ENCODE measurements around the gene ACSBG1. TPM values are rescaled to one million over a fixed set of nuclear protein-coding genes. Genes with fewer than 3 reads are reported as not detected.

Gene ACSBG1
- total RNA-seq, 1 donor from 2014 or later = not detected

DNA sequence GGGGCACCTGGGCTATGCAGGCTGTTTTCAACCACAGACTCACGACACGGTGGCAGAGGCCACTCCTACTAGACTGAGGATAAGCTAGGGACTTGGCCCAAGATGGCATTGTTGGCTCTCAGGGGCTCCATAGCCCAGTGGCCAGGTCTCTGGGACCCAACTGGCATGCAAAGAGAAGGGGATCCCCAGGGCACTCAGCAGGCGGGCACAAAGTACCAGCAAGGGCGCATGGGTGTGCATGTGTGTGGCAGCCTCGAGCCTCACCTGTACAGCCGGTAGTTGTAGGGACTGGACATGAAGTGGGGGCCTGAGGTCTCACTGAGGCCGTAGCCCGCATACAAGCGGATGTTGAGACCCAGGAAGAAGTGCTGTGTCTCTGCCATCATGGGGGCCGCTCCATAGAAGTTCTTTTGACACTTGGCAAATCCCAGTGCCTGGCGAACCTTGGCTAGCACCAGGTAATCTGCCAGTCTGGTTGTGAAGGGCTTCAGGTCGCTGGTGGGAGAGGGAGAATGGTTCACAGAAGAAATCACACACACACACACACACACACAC lies 55.0 kb downstream of the ACSBG1 start:
- H3K4me3 ChIP-seq (ENCODE audit: low read depth, low read length) = no peak overlapping the region
- H3K36me3 ChIP-seq (ENCODE audit: control insufficient read depth, insufficient read depth, low read length) = no peaks in the 10 kb centered on the region
- TF ChIP-seq, protein P1, sequence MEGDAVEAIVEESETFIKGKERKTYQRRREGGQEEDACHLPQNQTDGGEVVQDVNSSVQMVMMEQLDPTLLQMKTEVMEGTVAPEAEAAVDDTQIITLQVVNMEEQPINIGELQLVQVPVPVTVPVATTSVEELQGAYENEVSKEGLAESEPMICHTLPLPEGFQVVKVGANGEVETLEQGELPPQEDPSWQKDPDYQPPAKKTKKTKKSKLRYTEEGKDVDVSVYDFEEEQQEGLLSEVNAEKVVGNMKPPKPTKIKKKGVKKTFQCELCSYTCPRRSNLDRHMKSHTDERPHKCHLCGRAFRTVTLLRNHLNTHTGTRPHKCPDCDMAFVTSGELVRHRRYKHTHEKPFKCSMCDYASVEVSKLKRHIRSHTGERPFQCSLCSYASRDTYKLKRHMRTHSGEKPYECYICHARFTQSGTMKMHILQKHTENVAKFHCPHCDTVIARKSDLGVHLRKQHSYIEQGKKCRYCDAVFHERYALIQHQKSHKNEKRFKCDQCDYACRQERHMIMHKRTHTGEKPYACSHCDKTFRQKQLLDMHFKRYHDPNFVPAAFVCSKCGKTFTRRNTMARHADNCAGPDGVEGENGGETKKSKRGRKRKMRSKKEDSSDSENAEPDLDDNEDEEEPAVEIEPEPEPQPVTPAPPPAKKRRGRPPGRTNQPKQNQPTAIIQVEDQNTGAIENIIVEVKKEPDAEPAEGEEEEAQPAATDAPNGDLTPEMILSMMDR (IDR thresholded peaks at IDR 0.05; ENCODE audit: insufficient read depth, low read length, poor library complexity, severe bottlenecking) = no peak
- no peak for DNase-seq (ENCODE audit: low read depth)
- H3K27me3 ChIP-seq (ENCODE audit: control insufficient read depth, insufficient read depth, low read length) = peaks cover 5% of the 10 kb centered on the region

DNA sequence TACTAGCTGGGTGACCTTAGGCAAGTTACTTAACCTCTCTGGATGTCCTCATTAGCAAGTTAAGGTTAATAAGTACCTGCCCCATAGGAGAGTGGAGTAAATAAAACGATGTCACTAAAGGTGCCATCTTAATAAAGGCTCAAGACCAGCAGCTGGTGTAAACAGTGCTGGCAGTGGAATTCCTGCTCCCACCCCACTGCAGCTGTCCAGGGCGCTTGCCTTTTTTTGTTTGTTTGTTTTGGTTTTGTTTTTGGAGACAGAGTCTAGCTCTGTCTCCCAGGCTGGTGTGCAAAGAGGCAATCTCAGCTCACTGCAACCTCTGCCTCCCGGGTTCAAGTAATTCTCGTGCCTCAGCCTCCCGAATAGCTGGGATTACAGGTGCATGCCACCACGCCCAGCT lies 56.3 kb downstream of the ACSBG1 start:
- TF ChIP-seq, protein P1 (IDR thresholded peaks at IDR 0.05; ENCODE audit: insufficient read depth, low read length, poor library complexity, severe bottlenecking) = no peak
- peaks cover 5% of the 10 kb centered on the region for H3K27me3 ChIP-seq (ENCODE audit: control insufficient read depth, insufficient read depth, low read length)
- H3K36me3 ChIP-seq (ENCODE audit: control insufficient read depth, insufficient read depth, low read length) = no peaks in the 10 kb centered on the region
- H3K4me3 ChIP-seq (ENCODE audit: low read depth, low read length) = no peak overlapping the region
- no peak for DNase-seq (ENCODE audit: low read depth)

DNA sequence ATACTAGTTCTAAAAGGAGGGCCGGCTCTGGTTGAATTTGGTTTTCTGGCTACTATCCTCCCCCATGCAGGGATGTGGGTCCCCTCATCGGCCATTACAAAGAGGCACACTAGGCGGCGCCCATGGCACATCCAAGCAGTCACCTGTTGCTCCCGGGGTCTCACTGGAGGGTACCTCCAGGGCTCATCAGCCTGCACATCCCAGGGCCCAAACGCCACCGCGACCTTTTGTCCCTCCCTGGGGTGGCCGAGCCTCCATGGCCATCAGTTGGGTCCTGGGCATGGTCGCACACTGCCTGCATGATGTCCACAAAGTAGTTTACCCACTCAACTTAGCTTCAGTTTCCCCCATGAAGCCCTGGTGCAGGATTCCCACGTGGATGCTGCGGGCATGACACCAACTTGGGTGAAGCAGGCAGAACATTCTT lies 56.9 kb downstream of the ACSBG1 start:
- Histone ChIP-seq H3K4me3 (ENCODE audit: low read depth, low read length) (no peak overlapping the region), H3K36me3 (ENCODE audit: control insufficient read depth, insufficient read depth, low read length) (peaks cover 1% of the 10 kb centered on the region), H3K27me3 (ENCODE audit: control insufficient read depth, insufficient read depth, low read length) (peaks cover 5% of the 10 kb centered on the region)
- TF ChIP-seq, protein P1 (IDR thresholded peaks at IDR 0.05; ENCODE audit: insufficient read depth, low read length, poor library complexity, severe bottlenecking) = peak; percentile 86
- DNase-seq (ENCODE audit: low read depth) = no peak

DNA sequence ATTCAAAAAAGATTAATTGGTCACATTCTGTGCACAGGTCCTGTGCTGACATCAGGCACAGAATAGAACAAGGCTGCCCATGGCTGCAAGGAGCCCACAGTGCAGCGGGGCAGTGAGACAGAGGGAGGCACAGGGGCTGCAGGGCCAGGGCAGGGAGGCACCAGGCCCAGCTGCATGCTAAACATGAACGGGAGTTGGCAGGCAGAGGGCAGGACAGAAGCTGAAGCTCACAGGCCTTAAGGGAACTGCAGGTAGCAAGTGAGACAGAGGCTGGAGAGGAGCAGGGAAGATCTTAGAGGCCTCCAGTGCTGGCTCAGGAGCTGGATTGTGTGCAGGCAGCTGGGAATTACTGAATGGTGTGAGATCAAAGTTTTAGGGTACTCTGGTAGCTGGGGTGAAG lies 59.0 kb downstream of the ACSBG1 start:
- DNase-seq (ENCODE audit: low read depth) = no peak
- no peak overlapping the region for H3K4me3 ChIP-seq (ENCODE audit: low read depth, low read length)
- TF ChIP-seq, protein P1 (IDR thresholded peaks at IDR 0.05; ENCODE audit: insufficient read depth, low read length, poor library complexity, severe bottlenecking) = no peak
- peaks cover 1% of the 10 kb centered on the region for H3K36me3 ChIP-seq (ENCODE audit: control insufficient read depth, insufficient read depth, low read length)
- H3K27me3 ChIP-seq (ENCODE audit: control insufficient read depth, insufficient read depth, low read length) = peaks cover 5% of the 10 kb centered on the region

DNA sequence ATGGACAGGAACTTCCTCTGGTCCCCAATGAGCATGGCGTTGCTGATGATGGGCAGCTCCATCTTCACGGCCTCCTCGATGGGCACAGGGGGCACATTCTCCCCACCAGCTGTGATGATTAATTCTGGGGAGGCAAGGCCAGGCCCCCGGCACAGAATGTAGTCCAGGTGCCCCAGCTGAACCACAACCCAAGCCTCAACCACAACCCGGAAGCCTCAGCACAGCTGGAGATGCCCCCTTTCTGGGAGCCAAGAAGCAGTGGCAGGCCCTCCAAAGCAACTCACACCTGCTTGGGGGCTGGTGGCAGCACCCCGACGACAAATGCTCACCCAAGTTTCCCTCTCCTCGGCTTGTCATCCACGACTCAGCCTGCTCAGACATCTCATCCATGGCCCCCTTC lies 60.0 kb downstream of the ACSBG1 start:
- Histone ChIP-seq H3K36me3 (ENCODE audit: control insufficient read depth, insufficient read depth, low read length) (peaks cover 1% of the 10 kb centered on the region), H3K4me3 (ENCODE audit: low read depth, low read length) (no peak overlapping the region), H3K27me3 (ENCODE audit: control insufficient read depth, insufficient read depth, low read length) (peaks cover 5% of the 10 kb centered on the region)
- no peak for DNase-seq (ENCODE audit: low read depth)
- TF ChIP-seq, protein P1 (IDR thresholded peaks at IDR 0.05; ENCODE audit: insufficient read depth, low read length, poor library complexity, severe bottlenecking) = no peak

DNA sequence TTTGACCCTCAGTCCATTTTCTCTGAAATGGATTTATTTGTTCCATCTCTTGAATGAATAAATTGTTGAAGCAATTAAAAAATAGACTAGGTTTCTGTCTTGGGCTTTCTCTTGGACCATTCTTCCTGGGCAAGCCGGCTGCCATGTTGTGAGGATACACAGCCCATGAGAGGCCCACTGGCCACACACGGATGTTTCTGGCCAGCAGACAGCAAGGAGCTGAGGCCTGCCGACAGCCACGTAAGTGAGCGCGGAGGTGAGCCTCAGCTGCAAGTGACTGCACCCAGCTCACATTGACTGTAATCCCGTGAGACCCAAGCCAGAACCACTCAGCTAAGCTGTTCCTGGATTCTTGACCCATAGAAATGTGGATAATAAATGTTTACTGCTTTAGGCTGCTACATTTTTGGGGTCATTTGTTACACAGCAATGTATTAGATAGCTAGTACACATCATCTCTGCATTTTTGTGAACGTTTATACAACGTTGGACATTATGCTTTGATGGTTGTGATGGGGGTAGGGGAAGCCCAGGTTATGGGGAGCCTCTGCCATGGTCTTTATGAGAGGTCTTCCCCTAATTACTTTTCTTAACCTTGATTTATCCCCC lies 62.4 kb downstream of the ACSBG1 start:
- peaks cover 1% of the 10 kb centered on the region for H3K36me3 ChIP-seq (ENCODE audit: control insufficient read depth, insufficient read depth, low read length)
- H3K27me3 ChIP-seq (ENCODE audit: control insufficient read depth, insufficient read depth, low read length) = no peaks in the 10 kb centered on the region
- no peak overlapping the region for H3K4me3 ChIP-seq (ENCODE audit: low read depth, low read length)
- no peak for DNase-seq (ENCODE audit: low read depth)
- TF ChIP-seq, protein P1 (IDR thresholded peaks at IDR 0.05; ENCODE audit: insufficient read depth, low read length, poor library complexity, severe bottlenecking) = no peak

All from kidney epithelial cell (primary cell).